ENCODE measurements around the gene CTRB1.

The CTRB1 gene

GRCh38 chr16:75273054-75273925 is 54.5 kb downstream of the CTRB1 start:
- DNase-seq: no peak

Data from activated effector memory CD4-positive, alpha-beta T cell treated with anti-CD3 and anti-CD28 coated beads, Interleukin-2, amount 50 U/mL, for 16 hours (primary cell).